K562 (cell line): ENCODE data around the gene PMF1. TPM values are rescaled to one million over a fixed set of nuclear protein-coding genes. Genes with fewer than 3 reads are reported as not detected.

Source experiments
- CHD1 ChIP-seq: fragments of 200-600 bp; sonication (generic); IDR thresholded peaks from one replicate; pipeline ENCODE4 v1.6.1; 2012; ENCODE audit warnings: mild to moderate bottlenecking, moderate library complexity, low read length, inconsistent platforms
- EP400 ChIP-seq: fragments of 450-650 bp; IDR thresholded peaks from 2 replicates; pipeline ENCODE4 v1.6.1; 2017; ENCODE audit warnings: antibody characterized with exemption, mild to moderate bottlenecking, moderate library complexity
- ESRRA ChIP-seq: fragments of 450-650 bp; IDR thresholded peaks from 2 replicates; pipeline ENCODE4 v1.6.1; 2014; ENCODE audit warnings: low read depth, mild to moderate bottlenecking, moderate library complexity, borderline replicate concordance
- GABPB2 ChIP-seq: fragments of 250-450 bp; sonication (Bioruptor Pico); conservative IDR thresholded peaks from 2 replicates; pipeline ENCODE4 v1.5.1; 2021; ENCODE audit warnings: mild to moderate bottlenecking
- HDAC1 ChIP-seq, 2 experiments: fragments of 450-650 bp; IDR thresholded peaks; 2 replicates each; pipeline ENCODE4 v1.6.1; 2016 to 2017; ENCODE audit warnings: inconsistent platforms in 1 of 2, mild to moderate bottlenecking in 1 of 2, moderate library complexity in 1 of 2
- LCOR ChIP-seq: sonication (generic); formaldehyde crosslinking; IDR thresholded peaks from 2 replicates; pipeline ENCODE4 v1.8.0; 2022; ENCODE audit warnings: mild to moderate bottlenecking, missing genetic modification reagents
- MAX ChIP-seq: sonication (generic); formaldehyde crosslinking; IDR thresholded peaks from 2 replicates; pipeline ENCODE4 v1.9.0; 2022; ENCODE audit warnings: mild to moderate bottlenecking, missing genetic modification reagents
- NR2C2 ChIP-seq, 2 experiments: fragments of 200-800 bp in 1 of 2; sonication (Bioruptor generic) in 1 of 2; sonication (generic) in 1 of 2; formaldehyde crosslinking in 1 of 2; IDR thresholded peaks; 2 replicates each; pipeline versions ENCODE4 v1.6.1 to v1.8.0; 2016 to 2022; ENCODE audit warnings: mild to moderate bottlenecking in 1 of 2, missing compliant biosample characterization in 1 of 2, missing genetic modification characterization in 1 of 2, missing genetic modification reagents in 1 of 2
- PHB2 ChIP-seq: fragments of 450-650 bp; IDR thresholded peaks from 2 replicates; pipeline ENCODE4 v1.6.1; 2017; ENCODE audit warnings: low read depth
- PURB ChIP-seq: sonication (generic); formaldehyde crosslinking; IDR thresholded peaks from 2 replicates; pipeline ENCODE4 v1.9.0; 2021; ENCODE audit warnings: low read depth, mild to moderate bottlenecking, missing genetic modification reagents
- SIN3A ChIP-seq, 2 experiments: fragments of 150-350 bp in 1 of 2; IDR thresholded peaks; 2 replicates each; pipeline ENCODE4 v1.6.1; 2011 to 2016; ENCODE audit warnings: borderline replicate concordance in 2 of 2, low read depth in 2 of 2, low read length in 2 of 2, mild to moderate bottlenecking in 2 of 2, moderate library complexity in 2 of 2; ENCODE audit not compliant: control insufficient read depth in 1 of 2
- SMARCE1 ChIP-seq: fragments of 450-650 bp; IDR thresholded peaks from 2 replicates; pipeline ENCODE4 v1.7.1; 2016; ENCODE audit warnings: mild to moderate bottlenecking
- SP1 ChIP-seq: sonication (generic); formaldehyde crosslinking; IDR thresholded peaks from 2 replicates; pipeline ENCODE4 v1.8.1; 2022; ENCODE audit warnings: mild to moderate bottlenecking, missing genetic modification reagents
- TAF1 ChIP-seq: IDR thresholded peaks from 2 replicates; pipeline ENCODE4 v1.6.1; 2011; ENCODE audit warnings: mild to moderate bottlenecking, low read length, moderate library complexity; ENCODE audit not compliant: insufficient read depth, control insufficient read depth, severe bottlenecking; ENCODE audit errors: extremely low read depth
- TRIM24 ChIP-seq, 2 experiments: fragments of 450-650 bp; IDR thresholded peaks; 2 replicates each; pipeline ENCODE4 v1.6.1; 2016
- USF1 ChIP-seq: sonication (generic); formaldehyde crosslinking; IDR thresholded peaks from 2 replicates; pipeline ENCODE4 v1.9.0; 2022; ENCODE audit warnings: mild to moderate bottlenecking, missing genetic modification reagents
- ZBTB2 ChIP-seq: fragments of 450-650 bp; IDR thresholded peaks from 2 replicates; pipeline ENCODE4 v1.6.1; 2016; ENCODE audit warnings: antibody characterized with exemption
- ZBTB7A ChIP-seq: IDR thresholded peaks from 2 replicates; pipeline ENCODE4 v1.6.1; 2011; ENCODE audit warnings: low read depth, mild to moderate bottlenecking, low read length, moderate library complexity, borderline replicate concordance; ENCODE audit not compliant: control insufficient read depth
- ZNF239 ChIP-seq: fragments of 250-450 bp; sonication (Bioruptor Pico); IDR thresholded peaks from 2 replicates; pipeline ENCODE4 v1.4.0; 2020; ENCODE audit warnings: mild to moderate bottlenecking
- ZNF263 ChIP-seq: sonication (generic); formaldehyde crosslinking; IDR thresholded peaks from 2 replicates; pipeline ENCODE4 v1.8.0; 2022; ENCODE audit warnings: mild to moderate bottlenecking, missing genetic modification reagents, borderline replicate concordance
- ZNF431 ChIP-seq: sonication (generic); formaldehyde crosslinking; IDR thresholded peaks from 2 replicates; pipeline ENCODE4 v1.8.0; 2022; ENCODE audit warnings: mild to moderate bottlenecking, missing genetic modification reagents
- ZZZ3 ChIP-seq: fragments of 450-650 bp; IDR thresholded peaks from 2 replicates; pipeline ENCODE4 v1.6.1; 2016; ENCODE audit warnings: antibody characterized with exemption, mild to moderate bottlenecking, moderate library complexity
- polyA plus RNA-seq, 8 experiments: library from polyadenylated mRNA; depleted of rRNA in 4 of 8; stranded (reverse) in 5 of 8; unstranded in 3 of 8; fragments of >200 nt; fragmentation: Nextera tagmentation in 2 of 8; fragmentation: Illumina TruSeq in 1 of 8; extraction: Ambion mirVana in 2 of 8; extraction: Trizol in 1 of 8; gene quantifications; 2 replicates each; pipeline versions ENCODE4 v1.2.1 to v1.2.3, GENCODE V29; 2011 to 2014; ENCODE audit warnings: inconsistent platforms in 1 of 8, missing spikeins in 1 of 8
- total RNA-seq, 7 experiments: library from RNA; depleted of rRNA in 6 of 7; stranded (reverse); fragments of >200 nt in 6 of 7; fragmentation: Illumina TruSeq in 2 of 7; extraction: Trizol in 2 of 7; gene quantifications; 2 replicates each; pipeline versions ENCODE4 v1.2.1 to v1.2.3, GENCODE V29; 2011 to 2021; ENCODE audit warnings: low replicate concordance in 1 of 7
- TF ChIP-seq, protein P1 (sequence below): fragments of 450-650 bp; formaldehyde crosslinking; IDR thresholded peaks from 2 replicates; pipeline ENCODE4 v1.4.0; 2022; ENCODE audit warnings: mild to moderate bottlenecking, moderate library complexity

PMF1 gene
- total and polyA plus RNA-seq, 9 of the 15 experiments (the other 6 are each of a cell fraction or from before 2014, with no cell fraction given), result 9.4 to 92.9 (median 71.0) TPM

DNA sequence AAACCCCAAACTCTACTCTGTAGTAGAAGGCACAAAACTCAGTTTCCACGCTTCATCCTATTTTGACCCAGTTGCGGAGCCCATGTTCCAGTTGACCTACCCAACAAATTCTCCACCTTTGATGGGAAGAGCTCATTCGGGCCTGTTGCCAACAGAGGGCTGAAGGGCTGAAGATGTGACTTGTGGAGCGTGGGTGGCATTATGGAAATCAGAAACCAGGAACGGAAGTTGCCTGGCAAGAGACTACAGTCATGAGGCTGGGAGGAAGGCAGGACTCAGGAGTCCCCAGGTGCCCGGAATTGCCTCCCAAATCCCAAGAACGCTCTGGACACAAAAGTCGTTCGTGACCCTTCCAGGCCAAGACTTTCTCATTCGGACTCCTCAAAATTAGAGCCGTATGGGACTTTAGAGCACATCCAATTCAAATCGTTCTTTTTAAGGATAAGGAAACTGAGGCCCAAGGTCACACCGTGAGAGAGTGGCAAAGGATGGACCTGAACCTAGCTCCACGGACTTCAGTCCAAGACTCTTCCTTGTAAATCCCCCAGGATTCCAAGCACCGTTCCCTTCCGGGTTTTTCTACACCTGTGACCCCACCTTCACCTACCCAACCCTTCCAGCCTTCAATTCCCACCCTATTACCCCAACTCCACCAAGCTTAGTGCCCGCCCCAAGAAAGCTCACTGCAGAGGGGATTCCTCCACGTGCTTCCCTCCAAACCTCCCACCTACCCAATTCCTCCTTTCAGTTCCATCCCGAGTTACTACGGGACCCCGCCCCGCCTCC is 69.1 kb downstream of the PMF1 start (continued):
- TF ChIP-seq ZZZ3, result no peak
- no peak; the same call in 1 of the 2 replicates for TF ChIP-seq MAX (CRISPR knock-in tag)
- 0 out of 2 replicates have a peak, but pooled peaks have one; percentile 14 for TF ChIP-seq LCOR (CRISPR knock-in tag)
- TF ChIP-seq ZBTB2, result 0 out of 2 replicates have a peak, but pooled peaks have one; percentile 56
- TF ChIP-seq SIN3A (IDR thresholded peaks at IDR 0.05; ENCODE audit: borderline replicate concordance in 2 of 2, control insufficient read depth in 1 of 2, low read depth in 2 of 2, low read length in 2 of 2), result peak; percentile 15 to 17; a peak in 1 of 4 replicates
- no peak for TF ChIP-seq SP1
- 0 out of 2 replicates have a peak, but pooled peaks have one; percentile 4 for TF ChIP-seq ZNF263 (CRISPR knock-in tag)
- no peak for TF ChIP-seq GABPB2 (CRISPR knock-in tag)
- peak; percentile 2 for TF ChIP-seq TAF1
- peak; percentile 42; the same call in 1 of the 2 replicates for TF ChIP-seq PHB2
- 0 out of 2 replicates have a peak, but pooled peaks have one; percentile 13 for TF ChIP-seq ZNF431
- TF ChIP-seq TRIM24 (IDR thresholded peaks at IDR 0.05), result no peak
- TF ChIP-seq NR2C2 (CRISPR knock-in tag; IDR thresholded peaks at IDR 0.05), result no peak
- TF ChIP-seq NR2C2 (tag; IDR thresholded peaks at IDR 0.05), result 0 out of 2 replicates have a peak, but pooled peaks have one; percentile 12
- TF ChIP-seq, protein P1, sequence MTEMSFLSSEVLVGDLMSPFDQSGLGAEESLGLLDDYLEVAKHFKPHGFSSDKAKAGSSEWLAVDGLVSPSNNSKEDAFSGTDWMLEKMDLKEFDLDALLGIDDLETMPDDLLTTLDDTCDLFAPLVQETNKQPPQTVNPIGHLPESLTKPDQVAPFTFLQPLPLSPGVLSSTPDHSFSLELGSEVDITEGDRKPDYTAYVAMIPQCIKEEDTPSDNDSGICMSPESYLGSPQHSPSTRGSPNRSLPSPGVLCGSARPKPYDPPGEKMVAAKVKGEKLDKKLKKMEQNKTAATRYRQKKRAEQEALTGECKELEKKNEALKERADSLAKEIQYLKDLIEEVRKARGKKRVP, result no peak
- no peak for TF ChIP-seq USF1 (CRISPR knock-in tag)
- no peak for TF ChIP-seq PURB (CRISPR knock-in tag)
- peak; percentile 44; the same call in 1 of the 2 replicates for TF ChIP-seq ZBTB7A
- TF ChIP-seq HDAC1 (IDR thresholded peaks at IDR 0.05), result peak in 1 of 2 experiments; percentile 76; a peak in 1 of 4 replicates
- TF ChIP-seq ZNF239 (CRISPR knock-in tag), result no peak
- no peak for TF ChIP-seq EP400
- TF ChIP-seq CHD1, result peak; percentile 45
- TF ChIP-seq ESRRA, result peak; percentile 56; the same call in 1 of the 2 replicates
- 0 out of 2 replicates have a peak, but pooled peaks have one; percentile 40 for TF ChIP-seq SMARCE1
